ENCODE data around the gene PPP6C. TPM values are rescaled to one million over a fixed set of nuclear protein-coding genes. Genes with fewer than 3 reads are reported as not detected.

The PPP6C gene
- total and polyA plus RNA-seq, 2 donors (not counting 1 experiment from before 2014, with no cell fraction given): 12.7 to 47.9 TPM

DNA sequence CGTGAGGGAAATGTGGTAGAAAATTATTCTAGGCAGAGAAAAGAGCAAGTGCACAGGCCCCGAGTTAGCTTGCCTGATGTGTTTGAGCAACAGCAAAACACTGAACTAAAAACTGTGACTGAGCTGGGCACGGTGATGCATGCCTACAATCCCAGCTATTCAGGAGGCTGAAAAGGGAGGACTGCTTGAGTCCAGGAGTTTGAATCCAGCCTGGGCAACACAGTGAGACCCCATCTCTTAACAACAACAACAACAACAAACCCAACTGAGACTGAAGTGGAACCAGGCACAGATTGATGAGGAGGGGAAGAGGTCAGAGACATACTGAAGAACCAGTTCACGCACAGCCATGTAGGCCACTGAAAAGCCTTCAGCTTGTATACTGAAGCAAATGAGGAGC, 88.8 kb downstream of the PPP6C start:
- no peaks in the 10 kb centered on the region for H3K36me3 ChIP-seq (ENCODE audit: control insufficient read depth, insufficient read depth, low read length)
- no peaks in the 10 kb centered on the region for H3K79me2 ChIP-seq (ENCODE audit: control insufficient read depth, insufficient read depth, low read length)
- no peak overlapping the region for H3K9ac ChIP-seq (ENCODE audit: insufficient read depth, low read length)
- H3K4me2 ChIP-seq (ENCODE audit: extremely low read depth, insufficient read depth, low read length): no peak overlapping the region
- no peaks in the 10 kb centered on the region for H3K9me3 ChIP-seq (ENCODE audit: control insufficient read depth, insufficient read depth, low read depth, low read length)
- no peak for DNase-seq (ENCODE audit: low read depth in 2 of 2)
- H2AFZ ChIP-seq (ENCODE audit: low read length): no peak overlapping the region
- H3K4me1 ChIP-seq (ENCODE audit: control insufficient read depth, extremely low read depth, insufficient read depth, low read length): no peaks in the 10 kb centered on the region
- no peak overlapping the region for H3K4me3 ChIP-seq (replicated peaks in 1 of 4; ENCODE audit: control extremely low read depth in 1 of 4, insufficient read depth in 1 of 4, low read depth in 3 of 4, low read length in 4 of 4)
- TF ChIP-seq, protein P1, sequence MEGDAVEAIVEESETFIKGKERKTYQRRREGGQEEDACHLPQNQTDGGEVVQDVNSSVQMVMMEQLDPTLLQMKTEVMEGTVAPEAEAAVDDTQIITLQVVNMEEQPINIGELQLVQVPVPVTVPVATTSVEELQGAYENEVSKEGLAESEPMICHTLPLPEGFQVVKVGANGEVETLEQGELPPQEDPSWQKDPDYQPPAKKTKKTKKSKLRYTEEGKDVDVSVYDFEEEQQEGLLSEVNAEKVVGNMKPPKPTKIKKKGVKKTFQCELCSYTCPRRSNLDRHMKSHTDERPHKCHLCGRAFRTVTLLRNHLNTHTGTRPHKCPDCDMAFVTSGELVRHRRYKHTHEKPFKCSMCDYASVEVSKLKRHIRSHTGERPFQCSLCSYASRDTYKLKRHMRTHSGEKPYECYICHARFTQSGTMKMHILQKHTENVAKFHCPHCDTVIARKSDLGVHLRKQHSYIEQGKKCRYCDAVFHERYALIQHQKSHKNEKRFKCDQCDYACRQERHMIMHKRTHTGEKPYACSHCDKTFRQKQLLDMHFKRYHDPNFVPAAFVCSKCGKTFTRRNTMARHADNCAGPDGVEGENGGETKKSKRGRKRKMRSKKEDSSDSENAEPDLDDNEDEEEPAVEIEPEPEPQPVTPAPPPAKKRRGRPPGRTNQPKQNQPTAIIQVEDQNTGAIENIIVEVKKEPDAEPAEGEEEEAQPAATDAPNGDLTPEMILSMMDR (conservative IDR thresholded peaks at IDR 0.05 in 1 of 2, IDR thresholded peaks at IDR 0.05 in 1 of 2; ENCODE audit: low read depth in 1 of 2, low read length in 2 of 2): no peak
- no peak overlapping the region for H3K27ac ChIP-seq (ENCODE audit: insufficient read depth, low read length)
- H4K20me1 ChIP-seq (ENCODE audit: control insufficient read depth, extremely low read depth, insufficient read depth, low read length): peaks cover 2% of the 10 kb centered on the region
- no peaks in the 10 kb centered on the region for H3K27me3 ChIP-seq (ENCODE audit: control insufficient read depth, insufficient read depth, low read length)

DNA sequence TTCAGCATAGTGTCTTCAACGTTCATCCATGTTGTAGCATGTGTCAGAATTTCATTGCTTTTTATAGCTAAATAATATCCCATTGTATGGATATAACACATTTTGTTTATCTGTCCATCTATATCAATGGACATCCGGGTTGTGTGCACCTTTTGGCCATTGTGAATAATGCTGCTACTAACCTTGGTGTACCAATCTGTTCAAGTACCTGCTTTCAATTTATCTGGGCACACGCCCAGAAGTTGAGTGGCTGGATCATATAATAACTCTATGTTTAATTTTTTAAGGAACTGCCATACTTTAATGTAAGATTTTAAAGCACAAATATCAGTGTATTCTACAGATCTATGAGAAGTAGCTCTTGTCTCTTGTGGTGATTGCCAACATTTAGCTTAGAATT, 89.8 kb downstream of the PPP6C start:
- Histone ChIP-seq H3K9ac (ENCODE audit: insufficient read depth, low read length) (no peak overlapping the region), H3K36me3 (ENCODE audit: control insufficient read depth, insufficient read depth, low read length) (no peaks in the 10 kb centered on the region), H3K4me1 (ENCODE audit: control insufficient read depth, extremely low read depth, insufficient read depth, low read length) (no peaks in the 10 kb centered on the region), H3K27ac (ENCODE audit: insufficient read depth, low read length) (no peak overlapping the region), H3K4me2 (ENCODE audit: extremely low read depth, insufficient read depth, low read length) (no peak overlapping the region), H3K27me3 (ENCODE audit: control insufficient read depth, insufficient read depth, low read length) (no peaks in the 10 kb centered on the region), H3K9me3 (ENCODE audit: control insufficient read depth, insufficient read depth, low read depth, low read length) (no peaks in the 10 kb centered on the region), H4K20me1 (ENCODE audit: control insufficient read depth, extremely low read depth, insufficient read depth, low read length) (peaks cover 2% of the 10 kb centered on the region), H3K4me3 (replicated peaks in 1 of 4; ENCODE audit: control extremely low read depth in 1 of 4, insufficient read depth in 1 of 4, low read depth in 3 of 4, low read length in 4 of 4) (no peak overlapping the region), H3K79me2 (ENCODE audit: control insufficient read depth, insufficient read depth, low read length) (no peaks in the 10 kb centered on the region), H2AFZ (ENCODE audit: low read length) (no peak overlapping the region)
- TF ChIP-seq EZH2 (IDR thresholded peaks at IDR 0.05; ENCODE audit: low read length, missing control alignments): no peak
- TF ChIP-seq, protein P1 (conservative IDR thresholded peaks at IDR 0.05 in 1 of 2, IDR thresholded peaks at IDR 0.05 in 1 of 2; ENCODE audit: low read depth in 1 of 2, low read length in 2 of 2): no peak
- DNase-seq (ENCODE audit: low read depth in 2 of 2): no peak

Other genes starting within 250 kb of the PPP6C start
- gene GOLGA1, start 248.7 kb downstream of the PPP6C start, total RNA-seq: 12.8 and 15.9 TPM in 2 replicates
- 12.0 and 12.8 TPM in 2 replicates for gene GOLGA1, start 248.7 kb downstream of the PPP6C start, polyA plus RNA-seq
- 6.9 and 9.7 TPM in 2 replicates for gene SCAI, start 46.3 kb downstream of the PPP6C start, total RNA-seq
- 5.4 and 5.8 TPM in 2 replicates for gene SCAI, start 46.3 kb downstream of the PPP6C start, polyA plus RNA-seq
- 37.3 and 37.8 TPM in 2 replicates for gene RABEPK, start 10.7 kb upstream of the PPP6C start, total RNA-seq
- gene RABEPK, start 10.7 kb upstream of the PPP6C start, polyA plus RNA-seq: 29.8 and 32.6 TPM in 2 replicates
- 193 and 339 TPM in 2 replicates for gene HSPA5, start 51.5 kb upstream of the PPP6C start, total RNA-seq
- gene HSPA5, start 51.5 kb upstream of the PPP6C start, polyA plus RNA-seq: 482 and 558 TPM in 2 replicates
- 54.7 and 72.3 TPM in 2 replicates for gene GAPVD1, start 72.0 kb upstream of the PPP6C start, total RNA-seq
- gene GAPVD1, start 72.0 kb upstream of the PPP6C start, polyA plus RNA-seq: 22.5 and 23.0 TPM in 2 replicates